GM23338 (cell line): ENCODE results near the gene FOXJ2. TPM values are rescaled to one million over a fixed set of nuclear protein-coding genes. Genes with fewer than 3 reads are reported as not detected.

Experiments
- ATAC-seq: fragments of 200-7000 bp; cut with Tn5 transposase; 3 replicates; pipeline ENCODE4 v1.9.1; 2020
- DNase-seq: peaks from one replicate; pipeline ENCODE4 v3.0.0-alpha.2; 2015; ENCODE audit warnings: low spot score
- H2AFZ ChIP-seq: fragments of 200-600 bp; sonication (generic); 2 replicates; pipeline ENCODE4 v1.8.0; 2016; ENCODE audit warnings: antibody characterized with exemption, mild to moderate bottlenecking, moderate library complexity
- H3F3A ChIP-seq: fragments of 200-600 bp; sonication (generic); replicated peaks from 2 replicates; pipeline ENCODE4 v1.8.0; 2017; ENCODE audit warnings: antibody characterized with exemption, mixed run types, low read depth
- H3K27ac ChIP-seq: fragments of 200-600 bp; sonication (generic); 2 replicates; pipeline ENCODE4 v1.6.1; 2016; ENCODE audit warnings: low read depth
- H3K27me3 ChIP-seq: fragments of 200-600 bp; sonication (generic); 2 replicates; pipeline ENCODE4 v1.8.0; 2016; ENCODE audit warnings: mild to moderate bottlenecking, mixed run types, moderate library complexity; ENCODE audit not compliant: insufficient read depth
- H3K36me3 ChIP-seq: fragments of 200-600 bp; sonication (generic); 2 replicates; pipeline ENCODE4 v1.8.0; 2016; ENCODE audit warnings: mild to moderate bottlenecking; ENCODE audit not compliant: insufficient read depth
- H3K4me1 ChIP-seq: fragments of 200-600 bp; sonication (generic); 2 replicates; pipeline ENCODE4 v1.8.0; 2016; ENCODE audit warnings: mild to moderate bottlenecking, moderate library complexity; ENCODE audit not compliant: insufficient read depth
- H3K4me2 ChIP-seq: fragments of 200-600 bp; sonication (generic); 2 replicates; pipeline ENCODE4 v1.7.1; 2017; ENCODE audit warnings: mixed run types
- H3K4me3 ChIP-seq: fragments of 200-600 bp; sonication (generic); 2 replicates; pipeline ENCODE4 v1.6.1; 2016; ENCODE audit warnings: mixed run types
- H3K79me2 ChIP-seq: fragments of 200-600 bp; sonication (generic); replicated peaks from 2 replicates; pipeline ENCODE4 v1.8.0; 2017; ENCODE audit warnings: mild to moderate bottlenecking; ENCODE audit not compliant: insufficient read depth
- H3K9me2 ChIP-seq: fragments of 200-600 bp; sonication (generic); 2 replicates; pipeline ENCODE4 v1.8.0; 2017; ENCODE audit not compliant: insufficient read depth
- H4K20me1 ChIP-seq: fragments of 200-600 bp; sonication (generic); replicated peaks from 2 replicates; pipeline ENCODE4 v1.8.0; 2017; ENCODE audit warnings: mild to moderate bottlenecking; ENCODE audit not compliant: insufficient read depth
- H3K27ac Mint-ChIP-seq: 2 replicates; pipeline ENCODE4 v1.8.0; 2020; ENCODE audit warnings: inconsistent platforms, mild to moderate bottlenecking, moderate library complexity, mixed read lengths
- H3K27me3 Mint-ChIP-seq: 3 replicates; pipeline ENCODE4 v1.8.0; 2022; ENCODE audit warnings: low read depth, mild to moderate bottlenecking, moderate library complexity, mixed read lengths, inconsistent platforms; ENCODE audit not compliant: insufficient read depth, poor library complexity
- H3K36me3 Mint-ChIP-seq: 3 replicates; pipeline ENCODE4 v1.8.0; 2021; ENCODE audit warnings: low read depth, mild to moderate bottlenecking, inconsistent platforms, moderate library complexity, mixed read lengths
- H3K4me1 Mint-ChIP-seq: 3 replicates; pipeline ENCODE4 v1.8.0; 2020; ENCODE audit warnings: mild to moderate bottlenecking, inconsistent platforms, mixed read lengths
- H3K4me3 Mint-ChIP-seq: 3 replicates; pipeline ENCODE4 v1.8.0; 2021; ENCODE audit warnings: moderate library complexity, mild to moderate bottlenecking, inconsistent platforms, mixed read lengths
- H3K9me3 Mint-ChIP-seq: 3 replicates; pipeline ENCODE4 v1.8.0; 2020; ENCODE audit warnings: moderate library complexity, mild to moderate bottlenecking, inconsistent platforms, mixed read lengths
- CREB1 ChIP-seq: fragments of 250-450 bp; sonication (Bioruptor Pico); IDR thresholded peaks from 2 replicates; pipeline ENCODE4 v1.5.0; 2020; ENCODE audit warnings: low read depth, mild to moderate bottlenecking, moderate library complexity
- EZH2 ChIP-seq: fragments of 200-600 bp; sonication (generic); IDR thresholded peaks from one replicate; pipeline ENCODE4 v1.8.0; 2017; ENCODE audit warnings: antibody characterized with exemption, mild to moderate bottlenecking, low read depth; ENCODE audit not compliant: unreplicated experiment
- EZH2phosphoT487 ChIP-seq: fragments of 200-600 bp; sonication (generic); IDR thresholded peaks from one replicate; pipeline ENCODE4 v1.8.1; 2018; ENCODE audit warnings: antibody characterized with exemption; ENCODE audit not compliant: unreplicated experiment
- JUNB ChIP-seq: IDR thresholded peaks from one replicate; pipeline ENCODE4 v1.6.1; 2016; ENCODE audit warnings: antibody characterized with exemption; ENCODE audit not compliant: unreplicated experiment
- NANOG ChIP-seq: IDR thresholded peaks from 2 replicates; pipeline ENCODE4 v1.6.1; 2016; ENCODE audit warnings: antibody characterized with exemption, borderline replicate concordance
- POLR2AphosphoS5 ChIP-seq: IDR thresholded peaks from 2 replicates; pipeline ENCODE4 v1.6.1; 2016; ENCODE audit warnings: antibody characterized with exemption, low read depth
- STAT1 ChIP-seq: IDR thresholded peaks from one replicate; pipeline ENCODE4 v1.6.1; 2016; ENCODE audit warnings: antibody characterized with exemption; ENCODE audit not compliant: unreplicated experiment
- ZNF114 ChIP-seq: fragments of 250-450 bp; sonication (Bioruptor Pico); IDR thresholded peaks from 2 replicates; pipeline ENCODE4 v1.5.0; 2020; ENCODE audit warnings: mild to moderate bottlenecking, moderate library complexity
- ZNF331 ChIP-seq: fragments of 250-450 bp; sonication (Bioruptor Pico); IDR thresholded peaks from 2 replicates; pipeline ENCODE4 v1.5.0; 2020; ENCODE audit warnings: low read depth, mild to moderate bottlenecking, moderate library complexity
- polyA plus RNA-seq: library from polyadenylated mRNA; unstranded; fragments of >200 nt; fragmentation: Nextera tagmentation; extraction: Ambion mirVana; gene quantifications from 2 replicates; pipeline ENCODE4 v1.2.1, GENCODE V29; 2016
- total RNA-seq: library from RNA; depleted of rRNA; stranded (reverse); fragments of >200 nt; shearing (Covaris generic); gene quantifications from 2 replicates; pipeline ENCODE4 v1.2.3, GENCODE V29; 2014
- TF ChIP-seq, protein P1 (sequence below): IDR thresholded peaks from 2 replicates; pipeline ENCODE4 v1.6.1; 2016; ENCODE audit warnings: antibody characterized with exemption
- TF ChIP-seq, protein P2 (sequence below): IDR thresholded peaks from one replicate; pipeline ENCODE4 v1.6.1; 2018; ENCODE audit warnings: antibody characterized with exemption; ENCODE audit not compliant: unreplicated experiment
- TF ChIP-seq, protein P3 (sequence below), 2 experiments: fragments of 200-600 bp in 1 of 2; sonication (generic) in 1 of 2; conservative IDR thresholded peaks; 2 replicates each; pipeline versions ENCODE4 v1.5.1 to v1.6.1; 2016 to 2017; ENCODE audit warnings: antibody characterized with exemption in 2 of 2, low read depth in 2 of 2, mild to moderate bottlenecking in 2 of 2, moderate library complexity in 1 of 2
- TF ChIP-seq, protein P4 (sequence below): fragments of 250-450 bp; sonication (Bioruptor Pico); IDR thresholded peaks from 2 replicates; pipeline ENCODE4 v1.5.0; 2020; ENCODE audit warnings: mild to moderate bottlenecking, moderate library complexity

Gene FOXJ2
- total and polyA plus RNA-seq, 2 experiments from 2014 or later = 4.9 to 10.4 TPM

DNA sequence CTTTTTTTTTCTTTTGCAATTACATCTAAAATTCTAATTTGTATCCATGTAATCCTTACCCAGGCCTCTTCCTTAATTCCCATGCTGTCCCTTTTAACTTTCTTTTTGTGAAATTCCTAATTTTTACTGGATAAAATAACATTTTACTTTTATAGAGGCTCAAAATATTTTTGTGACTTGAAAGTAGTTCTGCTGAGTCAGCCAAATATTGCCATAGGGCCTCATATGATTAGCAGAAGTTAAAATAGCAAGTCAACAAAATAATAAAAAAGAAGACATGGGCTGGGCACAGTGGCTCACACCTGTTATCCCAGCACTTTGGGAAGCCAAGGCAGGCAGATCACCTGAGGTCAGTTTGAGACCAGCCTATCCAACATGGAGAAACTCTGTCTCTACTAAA is 31.6 kb downstream of the FOXJ2 start:
- no peaks in the 10 kb centered on the region for H3K36me3 ChIP-seq
- no peaks in the 10 kb centered on the region for H3K4me1 ChIP-seq
- H3K27me3 ChIP-seq = no peaks in the 10 kb centered on the region
- H3K4me2 ChIP-seq = no peak overlapping the region
- Mint-ChIP-seq H3K9me3 (no peaks in the 10 kb centered on the region), H3K36me3 (no peaks in the 10 kb centered on the region), H3K27ac (no peak overlapping the region), H3K4me3 (no peak overlapping the region), H3K4me1 (no peaks in the 10 kb centered on the region), H3K27me3 (no peaks in the 10 kb centered on the region)
- no peaks in the 10 kb centered on the region for H3K9me2 ChIP-seq
- no peak overlapping the region for H3K4me3 ChIP-seq
- no peaks in the 10 kb centered on the region; the same call in 1 of the 2 replicates for H3F3A ChIP-seq
- TF ChIP-seq ZNF331 (CRISPR knock-in tag) = no peak
- no peak for TF ChIP-seq EZH2phosphoT487
- TF ChIP-seq, protein P1, sequence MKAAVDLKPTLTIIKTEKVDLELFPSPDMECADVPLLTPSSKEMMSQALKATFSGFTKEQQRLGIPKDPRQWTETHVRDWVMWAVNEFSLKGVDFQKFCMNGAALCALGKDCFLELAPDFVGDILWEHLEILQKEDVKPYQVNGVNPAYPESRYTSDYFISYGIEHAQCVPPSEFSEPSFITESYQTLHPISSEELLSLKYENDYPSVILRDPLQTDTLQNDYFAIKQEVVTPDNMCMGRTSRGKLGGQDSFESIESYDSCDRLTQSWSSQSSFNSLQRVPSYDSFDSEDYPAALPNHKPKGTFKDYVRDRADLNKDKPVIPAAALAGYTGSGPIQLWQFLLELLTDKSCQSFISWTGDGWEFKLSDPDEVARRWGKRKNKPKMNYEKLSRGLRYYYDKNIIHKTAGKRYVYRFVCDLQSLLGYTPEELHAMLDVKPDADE = no peak
- TF ChIP-seq JUNB = no peak
- TF ChIP-seq, protein P2, sequence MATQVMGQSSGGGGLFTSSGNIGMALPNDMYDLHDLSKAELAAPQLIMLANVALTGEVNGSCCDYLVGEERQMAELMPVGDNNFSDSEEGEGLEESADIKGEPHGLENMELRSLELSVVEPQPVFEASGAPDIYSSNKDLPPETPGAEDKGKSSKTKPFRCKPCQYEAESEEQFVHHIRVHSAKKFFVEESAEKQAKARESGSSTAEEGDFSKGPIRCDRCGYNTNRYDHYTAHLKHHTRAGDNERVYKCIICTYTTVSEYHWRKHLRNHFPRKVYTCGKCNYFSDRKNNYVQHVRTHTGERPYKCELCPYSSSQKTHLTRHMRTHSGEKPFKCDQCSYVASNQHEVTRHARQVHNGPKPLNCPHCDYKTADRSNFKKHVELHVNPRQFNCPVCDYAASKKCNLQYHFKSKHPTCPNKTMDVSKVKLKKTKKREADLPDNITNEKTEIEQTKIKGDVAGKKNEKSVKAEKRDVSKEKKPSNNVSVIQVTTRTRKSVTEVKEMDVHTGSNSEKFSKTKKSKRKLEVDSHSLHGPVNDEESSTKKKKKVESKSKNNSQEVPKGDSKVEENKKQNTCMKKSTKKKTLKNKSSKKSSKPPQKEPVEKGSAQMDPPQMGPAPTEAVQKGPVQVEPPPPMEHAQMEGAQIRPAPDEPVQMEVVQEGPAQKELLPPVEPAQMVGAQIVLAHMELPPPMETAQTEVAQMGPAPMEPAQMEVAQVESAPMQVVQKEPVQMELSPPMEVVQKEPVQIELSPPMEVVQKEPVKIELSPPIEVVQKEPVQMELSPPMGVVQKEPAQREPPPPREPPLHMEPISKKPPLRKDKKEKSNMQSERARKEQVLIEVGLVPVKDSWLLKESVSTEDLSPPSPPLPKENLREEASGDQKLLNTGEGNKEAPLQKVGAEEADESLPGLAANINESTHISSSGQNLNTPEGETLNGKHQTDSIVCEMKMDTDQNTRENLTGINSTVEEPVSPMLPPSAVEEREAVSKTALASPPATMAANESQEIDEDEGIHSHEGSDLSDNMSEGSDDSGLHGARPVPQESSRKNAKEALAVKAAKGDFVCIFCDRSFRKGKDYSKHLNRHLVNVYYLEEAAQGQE = no peak
- TF ChIP-seq, protein P3, sequence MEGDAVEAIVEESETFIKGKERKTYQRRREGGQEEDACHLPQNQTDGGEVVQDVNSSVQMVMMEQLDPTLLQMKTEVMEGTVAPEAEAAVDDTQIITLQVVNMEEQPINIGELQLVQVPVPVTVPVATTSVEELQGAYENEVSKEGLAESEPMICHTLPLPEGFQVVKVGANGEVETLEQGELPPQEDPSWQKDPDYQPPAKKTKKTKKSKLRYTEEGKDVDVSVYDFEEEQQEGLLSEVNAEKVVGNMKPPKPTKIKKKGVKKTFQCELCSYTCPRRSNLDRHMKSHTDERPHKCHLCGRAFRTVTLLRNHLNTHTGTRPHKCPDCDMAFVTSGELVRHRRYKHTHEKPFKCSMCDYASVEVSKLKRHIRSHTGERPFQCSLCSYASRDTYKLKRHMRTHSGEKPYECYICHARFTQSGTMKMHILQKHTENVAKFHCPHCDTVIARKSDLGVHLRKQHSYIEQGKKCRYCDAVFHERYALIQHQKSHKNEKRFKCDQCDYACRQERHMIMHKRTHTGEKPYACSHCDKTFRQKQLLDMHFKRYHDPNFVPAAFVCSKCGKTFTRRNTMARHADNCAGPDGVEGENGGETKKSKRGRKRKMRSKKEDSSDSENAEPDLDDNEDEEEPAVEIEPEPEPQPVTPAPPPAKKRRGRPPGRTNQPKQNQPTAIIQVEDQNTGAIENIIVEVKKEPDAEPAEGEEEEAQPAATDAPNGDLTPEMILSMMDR (conservative IDR thresholded peaks at IDR 0.05; ENCODE audit: low read depth in 2 of 2) = no peak
- TF ChIP-seq EZH2 = no peak
- TF ChIP-seq ZNF114 (CRISPR knock-in tag) = no peak
- TF ChIP-seq STAT1 = no peak
- no peak for TF ChIP-seq NANOG
- TF ChIP-seq CREB1 (CRISPR knock-in tag) = no peak
- TF ChIP-seq, protein P4, sequence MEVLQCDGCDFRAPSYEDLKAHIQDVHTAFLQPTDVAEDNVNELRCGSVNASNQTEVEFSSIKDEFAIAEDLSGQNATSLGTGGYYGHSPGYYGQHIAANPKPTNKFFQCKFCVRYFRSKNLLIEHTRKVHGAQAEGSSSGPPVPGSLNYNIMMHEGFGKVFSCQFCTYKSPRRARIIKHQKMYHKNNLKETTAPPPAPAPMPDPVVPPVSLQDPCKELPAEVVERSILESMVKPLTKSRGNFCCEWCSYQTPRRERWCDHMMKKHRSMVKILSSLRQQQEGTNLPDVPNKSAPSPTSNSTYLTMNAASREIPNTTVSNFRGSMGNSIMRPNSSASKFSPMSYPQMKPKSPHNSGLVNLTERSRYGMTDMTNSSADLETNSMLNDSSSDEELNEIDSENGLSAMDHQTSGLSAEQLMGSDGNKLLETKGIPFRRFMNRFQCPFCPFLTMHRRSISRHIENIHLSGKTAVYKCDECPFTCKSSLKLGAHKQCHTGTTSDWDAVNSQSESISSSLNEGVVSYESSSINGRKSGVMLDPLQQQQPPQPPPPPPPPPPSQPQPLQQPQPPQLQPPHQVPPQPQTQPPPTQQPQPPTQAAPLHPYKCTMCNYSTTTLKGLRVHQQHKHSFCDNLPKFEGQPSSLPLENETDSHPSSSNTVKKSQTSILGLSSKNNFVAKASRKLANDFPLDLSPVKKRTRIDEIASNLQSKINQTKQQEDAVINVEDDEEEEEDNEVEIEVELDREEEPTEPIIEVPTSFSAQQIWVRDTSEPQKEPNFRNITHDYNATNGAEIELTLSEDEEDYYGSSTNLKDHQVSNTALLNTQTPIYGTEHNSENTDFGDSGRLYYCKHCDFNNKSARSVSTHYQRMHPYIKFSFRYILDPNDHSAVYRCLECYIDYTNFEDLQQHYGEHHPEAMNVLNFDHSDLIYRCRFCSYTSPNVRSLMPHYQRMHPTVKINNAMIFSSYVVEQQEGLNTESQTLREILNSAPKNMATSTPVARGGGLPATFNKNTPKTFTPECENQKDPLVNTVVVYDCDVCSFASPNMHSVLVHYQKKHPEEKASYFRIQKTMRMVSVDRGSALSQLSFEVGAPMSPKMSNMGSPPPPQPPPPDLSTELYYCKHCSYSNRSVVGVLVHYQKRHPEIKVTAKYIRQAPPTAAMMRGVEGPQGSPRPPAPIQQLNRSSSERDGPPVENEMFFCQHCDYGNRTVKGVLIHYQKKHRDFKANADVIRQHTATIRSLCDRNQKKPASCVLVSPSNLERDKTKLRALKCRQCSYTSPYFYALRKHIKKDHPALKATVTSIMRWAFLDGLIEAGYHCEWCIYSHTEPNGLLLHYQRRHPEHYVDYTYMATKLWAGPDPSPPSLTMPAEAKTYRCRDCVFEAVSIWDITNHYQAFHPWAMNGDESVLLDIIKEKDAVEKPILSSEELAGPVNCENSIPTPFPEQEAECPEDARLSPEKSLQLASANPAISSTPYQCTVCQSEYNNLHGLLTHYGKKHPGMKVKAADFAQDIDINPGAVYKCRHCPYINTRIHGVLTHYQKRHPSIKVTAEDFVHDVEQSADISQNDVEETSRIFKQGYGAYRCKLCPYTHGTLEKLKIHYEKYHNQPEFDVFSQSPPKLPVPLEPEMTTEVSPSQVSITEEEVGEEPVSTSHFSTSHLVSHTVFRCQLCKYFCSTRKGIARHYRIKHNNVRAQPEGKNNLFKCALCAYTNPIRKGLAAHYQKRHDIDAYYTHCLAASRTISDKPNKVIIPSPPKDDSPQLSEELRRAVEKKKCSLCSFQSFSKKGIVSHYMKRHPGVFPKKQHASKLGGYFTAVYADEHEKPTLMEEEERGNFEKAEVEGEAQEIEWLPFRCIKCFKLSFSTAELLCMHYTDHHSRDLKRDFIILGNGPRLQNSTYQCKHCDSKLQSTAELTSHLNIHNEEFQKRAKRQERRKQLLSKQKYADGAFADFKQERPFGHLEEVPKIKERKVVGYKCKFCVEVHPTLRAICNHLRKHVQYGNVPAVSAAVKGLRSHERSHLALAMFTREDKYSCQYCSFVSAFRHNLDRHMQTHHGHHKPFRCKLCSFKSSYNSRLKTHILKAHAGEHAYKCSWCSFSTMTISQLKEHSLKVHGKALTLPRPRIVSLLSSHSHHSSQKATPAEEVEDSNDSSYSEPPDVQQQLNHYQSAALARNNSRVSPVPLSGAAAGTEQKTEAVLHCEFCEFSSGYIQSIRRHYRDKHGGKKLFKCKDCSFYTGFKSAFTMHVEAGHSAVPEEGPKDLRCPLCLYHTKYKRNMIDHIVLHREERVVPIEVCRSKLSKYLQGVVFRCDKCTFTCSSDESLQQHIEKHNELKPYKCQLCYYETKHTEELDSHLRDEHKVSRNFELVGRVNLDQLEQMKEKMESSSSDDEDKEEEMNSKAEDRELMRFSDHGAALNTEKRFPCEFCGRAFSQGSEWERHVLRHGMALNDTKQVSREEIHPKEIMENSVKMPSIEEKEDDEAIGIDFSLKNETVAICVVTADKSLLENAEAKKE = no peak
- no peak for TF ChIP-seq POLR2AphosphoS5
- no peak overlapping the region for H2AFZ ChIP-seq
- ATAC-seq = no peak
- no peak overlapping the region for H3K27ac ChIP-seq
- DNase-seq = no peak
- no peaks in the 10 kb centered on the region for H3K79me2 ChIP-seq
- H4K20me1 ChIP-seq = no peaks in the 10 kb centered on the region
